GM23338 (cell line): ENCODE measurements around the gene GALM. TPM values are rescaled to one million over a fixed set of nuclear protein-coding genes. Genes with fewer than 3 reads are reported as not detected.

Experiments used
- ATAC-seq: fragments of 200-7000 bp; cut with Tn5 transposase; 3 replicates; pipeline ENCODE4 v1.9.1; 2020
- DNase-seq: peaks from one replicate; pipeline ENCODE4 v3.0.0-alpha.2; 2015; ENCODE audit warnings: low spot score
- H2AFZ ChIP-seq: fragments of 200-600 bp; sonication (generic); 2 replicates; pipeline ENCODE4 v1.8.0; 2016; ENCODE audit warnings: antibody characterized with exemption, mild to moderate bottlenecking, moderate library complexity
- H3F3A ChIP-seq: fragments of 200-600 bp; sonication (generic); replicated peaks from 2 replicates; pipeline ENCODE4 v1.8.0; 2017; ENCODE audit warnings: antibody characterized with exemption, mixed run types, low read depth
- H3K27ac ChIP-seq: fragments of 200-600 bp; sonication (generic); 2 replicates; pipeline ENCODE4 v1.6.1; 2016; ENCODE audit warnings: low read depth
- H3K27me3 ChIP-seq: fragments of 200-600 bp; sonication (generic); 2 replicates; pipeline ENCODE4 v1.8.0; 2016; ENCODE audit warnings: mild to moderate bottlenecking, mixed run types, moderate library complexity; ENCODE audit not compliant: insufficient read depth
- H3K36me3 ChIP-seq: fragments of 200-600 bp; sonication (generic); 2 replicates; pipeline ENCODE4 v1.8.0; 2016; ENCODE audit warnings: mild to moderate bottlenecking; ENCODE audit not compliant: insufficient read depth
- H3K4me1 ChIP-seq: fragments of 200-600 bp; sonication (generic); 2 replicates; pipeline ENCODE4 v1.8.0; 2016; ENCODE audit warnings: mild to moderate bottlenecking, moderate library complexity; ENCODE audit not compliant: insufficient read depth
- H3K4me2 ChIP-seq: fragments of 200-600 bp; sonication (generic); 2 replicates; pipeline ENCODE4 v1.7.1; 2017; ENCODE audit warnings: mixed run types
- H3K4me3 ChIP-seq: fragments of 200-600 bp; sonication (generic); 2 replicates; pipeline ENCODE4 v1.6.1; 2016; ENCODE audit warnings: mixed run types
- H3K79me2 ChIP-seq: fragments of 200-600 bp; sonication (generic); replicated peaks from 2 replicates; pipeline ENCODE4 v1.8.0; 2017; ENCODE audit warnings: mild to moderate bottlenecking; ENCODE audit not compliant: insufficient read depth
- H3K9me2 ChIP-seq: fragments of 200-600 bp; sonication (generic); 2 replicates; pipeline ENCODE4 v1.8.0; 2017; ENCODE audit not compliant: insufficient read depth
- H4K20me1 ChIP-seq: fragments of 200-600 bp; sonication (generic); replicated peaks from 2 replicates; pipeline ENCODE4 v1.8.0; 2017; ENCODE audit warnings: mild to moderate bottlenecking; ENCODE audit not compliant: insufficient read depth
- H3K27ac Mint-ChIP-seq: 2 replicates; pipeline ENCODE4 v1.8.0; 2020; ENCODE audit warnings: inconsistent platforms, mild to moderate bottlenecking, moderate library complexity, mixed read lengths
- H3K27me3 Mint-ChIP-seq: 3 replicates; pipeline ENCODE4 v1.8.0; 2022; ENCODE audit warnings: low read depth, mild to moderate bottlenecking, moderate library complexity, mixed read lengths, inconsistent platforms; ENCODE audit not compliant: insufficient read depth, poor library complexity
- H3K36me3 Mint-ChIP-seq: 3 replicates; pipeline ENCODE4 v1.8.0; 2021; ENCODE audit warnings: low read depth, mild to moderate bottlenecking, inconsistent platforms, moderate library complexity, mixed read lengths
- H3K4me1 Mint-ChIP-seq: 3 replicates; pipeline ENCODE4 v1.8.0; 2020; ENCODE audit warnings: mild to moderate bottlenecking, inconsistent platforms, mixed read lengths
- H3K4me3 Mint-ChIP-seq: 3 replicates; pipeline ENCODE4 v1.8.0; 2021; ENCODE audit warnings: moderate library complexity, mild to moderate bottlenecking, inconsistent platforms, mixed read lengths
- H3K9me3 Mint-ChIP-seq: 3 replicates; pipeline ENCODE4 v1.8.0; 2020; ENCODE audit warnings: moderate library complexity, mild to moderate bottlenecking, inconsistent platforms, mixed read lengths
- CREB1 ChIP-seq: fragments of 250-450 bp; sonication (Bioruptor Pico); IDR thresholded peaks from 2 replicates; pipeline ENCODE4 v1.5.0; 2020; ENCODE audit warnings: low read depth, mild to moderate bottlenecking, moderate library complexity
- EZH2 ChIP-seq: fragments of 200-600 bp; sonication (generic); IDR thresholded peaks from one replicate; pipeline ENCODE4 v1.8.0; 2017; ENCODE audit warnings: antibody characterized with exemption, mild to moderate bottlenecking, low read depth; ENCODE audit not compliant: unreplicated experiment
- EZH2phosphoT487 ChIP-seq: fragments of 200-600 bp; sonication (generic); IDR thresholded peaks from one replicate; pipeline ENCODE4 v1.8.1; 2018; ENCODE audit warnings: antibody characterized with exemption; ENCODE audit not compliant: unreplicated experiment
- JUNB ChIP-seq: IDR thresholded peaks from one replicate; pipeline ENCODE4 v1.6.1; 2016; ENCODE audit warnings: antibody characterized with exemption; ENCODE audit not compliant: unreplicated experiment
- NANOG ChIP-seq: IDR thresholded peaks from 2 replicates; pipeline ENCODE4 v1.6.1; 2016; ENCODE audit warnings: antibody characterized with exemption, borderline replicate concordance
- POLR2AphosphoS5 ChIP-seq: IDR thresholded peaks from 2 replicates; pipeline ENCODE4 v1.6.1; 2016; ENCODE audit warnings: antibody characterized with exemption, low read depth
- STAT1 ChIP-seq: IDR thresholded peaks from one replicate; pipeline ENCODE4 v1.6.1; 2016; ENCODE audit warnings: antibody characterized with exemption; ENCODE audit not compliant: unreplicated experiment
- ZNF114 ChIP-seq: fragments of 250-450 bp; sonication (Bioruptor Pico); IDR thresholded peaks from 2 replicates; pipeline ENCODE4 v1.5.0; 2020; ENCODE audit warnings: mild to moderate bottlenecking, moderate library complexity
- ZNF331 ChIP-seq: fragments of 250-450 bp; sonication (Bioruptor Pico); IDR thresholded peaks from 2 replicates; pipeline ENCODE4 v1.5.0; 2020; ENCODE audit warnings: low read depth, mild to moderate bottlenecking, moderate library complexity
- ZNF462 ChIP-seq: fragments of 250-450 bp; sonication (Bioruptor Pico); IDR thresholded peaks from 2 replicates; pipeline ENCODE4 v1.5.0; 2020; ENCODE audit warnings: mild to moderate bottlenecking, moderate library complexity
- polyA plus RNA-seq: library from polyadenylated mRNA; unstranded; fragments of >200 nt; fragmentation: Nextera tagmentation; extraction: Ambion mirVana; gene quantifications from 2 replicates; pipeline ENCODE4 v1.2.1, GENCODE V29; 2016
- total RNA-seq: library from RNA; depleted of rRNA; stranded (reverse); fragments of >200 nt; shearing (Covaris generic); gene quantifications from 2 replicates; pipeline ENCODE4 v1.2.3, GENCODE V29; 2014
- TF ChIP-seq, protein P1 (sequence below): IDR thresholded peaks from one replicate; pipeline ENCODE4 v1.6.1; 2018; ENCODE audit warnings: antibody characterized with exemption; ENCODE audit not compliant: unreplicated experiment
- TF ChIP-seq, protein P2 (sequence below): IDR thresholded peaks from 2 replicates; pipeline ENCODE4 v1.6.1; 2016; ENCODE audit warnings: antibody characterized with exemption
- TF ChIP-seq, protein P3 (sequence below), 2 experiments: fragments of 200-600 bp in 1 of 2; sonication (generic) in 1 of 2; conservative IDR thresholded peaks; 2 replicates each; pipeline versions ENCODE4 v1.5.1 to v1.6.1; 2016 to 2017; ENCODE audit warnings: antibody characterized with exemption in 2 of 2, low read depth in 2 of 2, mild to moderate bottlenecking in 2 of 2, moderate library complexity in 1 of 2

The GALM gene
- total and polyA plus RNA-seq, 2 experiments from 2014 or later, result 9.3 to 21.6 TPM

- H3K27me3 ChIP-seq, result no peaks in the 10 kb centered on the region
- no peaks in the 10 kb centered on the region for H3K9me2 ChIP-seq
- TF ChIP-seq CREB1 (CRISPR knock-in tag), result no peak
- no peak for TF ChIP-seq POLR2AphosphoS5
- TF ChIP-seq ZNF331, result no peak
- TF ChIP-seq JUNB, result no peak
- TF ChIP-seq, protein P1, sequence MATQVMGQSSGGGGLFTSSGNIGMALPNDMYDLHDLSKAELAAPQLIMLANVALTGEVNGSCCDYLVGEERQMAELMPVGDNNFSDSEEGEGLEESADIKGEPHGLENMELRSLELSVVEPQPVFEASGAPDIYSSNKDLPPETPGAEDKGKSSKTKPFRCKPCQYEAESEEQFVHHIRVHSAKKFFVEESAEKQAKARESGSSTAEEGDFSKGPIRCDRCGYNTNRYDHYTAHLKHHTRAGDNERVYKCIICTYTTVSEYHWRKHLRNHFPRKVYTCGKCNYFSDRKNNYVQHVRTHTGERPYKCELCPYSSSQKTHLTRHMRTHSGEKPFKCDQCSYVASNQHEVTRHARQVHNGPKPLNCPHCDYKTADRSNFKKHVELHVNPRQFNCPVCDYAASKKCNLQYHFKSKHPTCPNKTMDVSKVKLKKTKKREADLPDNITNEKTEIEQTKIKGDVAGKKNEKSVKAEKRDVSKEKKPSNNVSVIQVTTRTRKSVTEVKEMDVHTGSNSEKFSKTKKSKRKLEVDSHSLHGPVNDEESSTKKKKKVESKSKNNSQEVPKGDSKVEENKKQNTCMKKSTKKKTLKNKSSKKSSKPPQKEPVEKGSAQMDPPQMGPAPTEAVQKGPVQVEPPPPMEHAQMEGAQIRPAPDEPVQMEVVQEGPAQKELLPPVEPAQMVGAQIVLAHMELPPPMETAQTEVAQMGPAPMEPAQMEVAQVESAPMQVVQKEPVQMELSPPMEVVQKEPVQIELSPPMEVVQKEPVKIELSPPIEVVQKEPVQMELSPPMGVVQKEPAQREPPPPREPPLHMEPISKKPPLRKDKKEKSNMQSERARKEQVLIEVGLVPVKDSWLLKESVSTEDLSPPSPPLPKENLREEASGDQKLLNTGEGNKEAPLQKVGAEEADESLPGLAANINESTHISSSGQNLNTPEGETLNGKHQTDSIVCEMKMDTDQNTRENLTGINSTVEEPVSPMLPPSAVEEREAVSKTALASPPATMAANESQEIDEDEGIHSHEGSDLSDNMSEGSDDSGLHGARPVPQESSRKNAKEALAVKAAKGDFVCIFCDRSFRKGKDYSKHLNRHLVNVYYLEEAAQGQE, result no peak
- TF ChIP-seq STAT1, result no peak
- no peak for TF ChIP-seq ZNF462 (CRISPR knock-in tag)
- TF ChIP-seq EZH2, result no peak
- TF ChIP-seq, protein P2, sequence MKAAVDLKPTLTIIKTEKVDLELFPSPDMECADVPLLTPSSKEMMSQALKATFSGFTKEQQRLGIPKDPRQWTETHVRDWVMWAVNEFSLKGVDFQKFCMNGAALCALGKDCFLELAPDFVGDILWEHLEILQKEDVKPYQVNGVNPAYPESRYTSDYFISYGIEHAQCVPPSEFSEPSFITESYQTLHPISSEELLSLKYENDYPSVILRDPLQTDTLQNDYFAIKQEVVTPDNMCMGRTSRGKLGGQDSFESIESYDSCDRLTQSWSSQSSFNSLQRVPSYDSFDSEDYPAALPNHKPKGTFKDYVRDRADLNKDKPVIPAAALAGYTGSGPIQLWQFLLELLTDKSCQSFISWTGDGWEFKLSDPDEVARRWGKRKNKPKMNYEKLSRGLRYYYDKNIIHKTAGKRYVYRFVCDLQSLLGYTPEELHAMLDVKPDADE, result no peak
- TF ChIP-seq ZNF114, result no peak
- TF ChIP-seq EZH2phosphoT487, result no peak
- no peak for TF ChIP-seq NANOG
- TF ChIP-seq, protein P3, sequence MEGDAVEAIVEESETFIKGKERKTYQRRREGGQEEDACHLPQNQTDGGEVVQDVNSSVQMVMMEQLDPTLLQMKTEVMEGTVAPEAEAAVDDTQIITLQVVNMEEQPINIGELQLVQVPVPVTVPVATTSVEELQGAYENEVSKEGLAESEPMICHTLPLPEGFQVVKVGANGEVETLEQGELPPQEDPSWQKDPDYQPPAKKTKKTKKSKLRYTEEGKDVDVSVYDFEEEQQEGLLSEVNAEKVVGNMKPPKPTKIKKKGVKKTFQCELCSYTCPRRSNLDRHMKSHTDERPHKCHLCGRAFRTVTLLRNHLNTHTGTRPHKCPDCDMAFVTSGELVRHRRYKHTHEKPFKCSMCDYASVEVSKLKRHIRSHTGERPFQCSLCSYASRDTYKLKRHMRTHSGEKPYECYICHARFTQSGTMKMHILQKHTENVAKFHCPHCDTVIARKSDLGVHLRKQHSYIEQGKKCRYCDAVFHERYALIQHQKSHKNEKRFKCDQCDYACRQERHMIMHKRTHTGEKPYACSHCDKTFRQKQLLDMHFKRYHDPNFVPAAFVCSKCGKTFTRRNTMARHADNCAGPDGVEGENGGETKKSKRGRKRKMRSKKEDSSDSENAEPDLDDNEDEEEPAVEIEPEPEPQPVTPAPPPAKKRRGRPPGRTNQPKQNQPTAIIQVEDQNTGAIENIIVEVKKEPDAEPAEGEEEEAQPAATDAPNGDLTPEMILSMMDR (conservative IDR thresholded peaks at IDR 0.05; ENCODE audit: low read depth in 2 of 2), result no peak
- H4K20me1 ChIP-seq, result no peaks in the 10 kb centered on the region
- H3K4me3 ChIP-seq, result no peak overlapping the region
- H3K4me2 ChIP-seq, result no peak overlapping the region
- H3K27ac ChIP-seq, result no peak overlapping the region
- H3K79me2 ChIP-seq, result no peaks in the 10 kb centered on the region
- Mint-ChIP-seq H3K36me3 (no peaks in the 10 kb centered on the region), H3K27me3 (no peaks in the 10 kb centered on the region), H3K4me1 (peaks cover 3% of the 10 kb centered on the region; the same call in 1 of the 3 replicates), H3K9me3 (peaks cover 4% of the 10 kb centered on the region; the same call in 2 of the 3 replicates), H3K27ac (no peak overlapping the region), H3K4me3 (no peak overlapping the region)
- no peaks in the 10 kb centered on the region for H3K36me3 ChIP-seq
- no peaks in the 10 kb centered on the region for H3F3A ChIP-seq
- H2AFZ ChIP-seq, result no peak overlapping the region
- DNase-seq, result no peak
- H3K4me1 ChIP-seq, result no peaks in the 10 kb centered on the region; the same call in 1 of the 2 replicates
- no peak for ATAC-seq
Measured at GRCh38 chr2:38629684-38630083, 36.2 kb upstream of the GALM start.
